ENCODE measurements around the gene COX4I1. TPM values are rescaled to one million over a fixed set of nuclear protein-coding genes. Genes with fewer than 3 reads are reported as not detected.
A peak's percentile ranks its signal among the peaks of the same experiment; 100 is the strongest.

Gene COX4I1
- total and polyA plus RNA-seq, 2 of the 8 experiments (the other 6 are each of a cell fraction or from before 2014, with no cell fraction given) = 507 to 707 TPM

DNA sequence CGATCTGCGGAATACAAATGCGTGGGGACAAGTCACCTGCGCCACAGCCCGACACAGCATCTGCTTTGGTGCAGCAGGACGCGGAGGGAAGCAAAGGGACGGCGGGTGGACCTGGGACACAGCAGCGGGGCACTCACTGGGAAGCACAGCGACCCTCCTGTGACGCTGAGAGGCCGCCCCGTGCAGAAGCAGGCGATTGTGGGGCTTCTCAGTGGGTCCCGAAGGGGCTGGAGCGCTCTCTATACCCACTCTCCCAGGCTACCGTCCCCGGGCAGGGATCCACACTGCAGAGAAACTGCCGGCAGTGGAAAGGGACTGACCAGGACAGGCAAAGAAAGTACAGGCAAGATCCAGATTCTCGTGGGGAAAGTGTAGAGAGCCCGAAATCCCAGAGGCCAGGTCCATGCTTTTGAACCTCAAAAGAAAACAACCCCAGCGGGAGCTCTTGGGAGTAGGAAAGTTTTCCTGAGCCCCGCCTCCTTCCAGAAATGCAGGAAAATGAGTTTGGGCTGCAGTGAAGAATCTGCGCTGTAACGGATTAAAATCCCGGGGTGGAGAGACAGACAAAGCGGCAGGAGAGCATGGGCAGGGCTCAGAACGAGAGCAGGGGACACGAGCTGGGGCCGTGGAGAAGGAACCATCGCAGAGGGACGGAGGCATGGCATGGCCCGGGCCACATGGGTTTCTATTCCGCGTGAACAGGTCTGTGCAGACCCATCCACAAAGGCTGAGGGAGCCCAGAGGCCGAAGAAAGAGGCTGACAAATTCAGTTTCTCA, 12.7 kb downstream of the COX4I1 start:
- Histone ChIP-seq H3K9me3 (ENCODE audit: insufficient read depth in 2 of 2, low read depth in 1 of 2, low read length in 1 of 2) (no peaks in the 10 kb centered on the region; a peak in 1 of 4 replicates), H3K18ac (ENCODE audit: extremely low read depth, low read length) (no peak overlapping the region; the same call in 1 of the 2 replicates), H3K14ac (ENCODE audit: insufficient read length) (no peak overlapping the region), H3K56ac (replicated peaks; ENCODE audit: insufficient read length, low read depth, low read length) (no peak overlapping the region), H2BK20ac (ENCODE audit: low read length) (no peak overlapping the region), H3K27ac (ENCODE audit: low read depth, low read length) (no peak overlapping the region), H3K9ac (replicated peaks in 1 of 4; ENCODE audit: extremely low read depth in 1 of 4, low read depth in 3 of 4, low read length in 3 of 4) (no peak overlapping the region), H2BK12ac (ENCODE audit: low read depth, low read length) (no peak overlapping the region), H3K27me3 (replicated peaks in 1 of 4; ENCODE audit: control insufficient read depth in 3 of 4, extremely low read depth in 1 of 4, insufficient read depth in 3 of 4, low read length in 3 of 4) (no peaks in the 10 kb centered on the region), H3K79me1 (ENCODE audit: low read depth, low read length) (no peaks in the 10 kb centered on the region), H2BK120ac (replicated peaks; ENCODE audit: low read depth, low read length) (no peak overlapping the region), H2BK15ac (ENCODE audit: low read length) (no peak overlapping the region), H4K20me1 (replicated peaks in 1 of 2; ENCODE audit: control insufficient read depth in 1 of 2, insufficient read depth in 2 of 2, low read length in 2 of 2) (no peaks in the 10 kb centered on the region), H4K91ac (replicated peaks; ENCODE audit: insufficient read length, low read length) (no peak overlapping the region), H2AFZ (ENCODE audit: low read length) (peak overlapping the region; percentile 33; the same call in 1 of the 2 replicates), H3K4ac (replicated peaks; ENCODE audit: insufficient read length, low read depth, low read length) (no peak overlapping the region), H4K5ac (ENCODE audit: insufficient read length, low read depth, low read length) (no peak overlapping the region), H3K23ac (ENCODE audit: insufficient read length) (no peak overlapping the region), H3K79me2 (ENCODE audit: control insufficient read depth in 1 of 2, insufficient read depth in 2 of 2, low read length in 2 of 2) (no peaks in the 10 kb centered on the region), H3K36me3 (ENCODE audit: control insufficient read depth in 2 of 4, insufficient read depth in 4 of 4, low read length in 3 of 4) (peaks cover 0 to under 1% (median 0%) of the 10 kb centered on the region in 4 experiments; a peak in 1 of 8 replicates), H3K23me2 (ENCODE audit: low read depth, low read length) (no peaks in the 10 kb centered on the region), H3K4me2 (ENCODE audit: insufficient read depth in 1 of 2, low read depth in 2 of 2, low read length in 2 of 2) (peak overlapping the region; percentile 4 to 20; a peak in 1 of 4 replicates), H2AK5ac (ENCODE audit: low read depth, low read length) (no peak overlapping the region), H2BK5ac (ENCODE audit: low read depth, low read length) (no peak overlapping the region), H4K8ac (ENCODE audit: extremely low read depth, insufficient read depth, low read length) (no peak overlapping the region), H3K4me3 (ENCODE audit: extremely low read depth in 1 of 4, insufficient read depth in 2 of 4, low read depth in 3 of 4, low read length in 4 of 4) (no peak overlapping the region), H3K4me1 (replicated peaks in 1 of 4; ENCODE audit: control insufficient read depth in 3 of 4, insufficient read depth in 4 of 4, low read length in 3 of 4) (peaks cover 0 to 4% (median 0%) of the 10 kb centered on the region in 4 experiments; a peak in 2 of 7 replicates)
- FAIRE-seq (no peak), DNase-seq (ENCODE audit: low read depth in 1 of 2, low spot score in 2 of 2) (no peak)
- no peak for TF ChIP-seq TAF7 (optimal IDR thresholded peaks at IDR 0.05; ENCODE audit: borderline replicate concordance, low read depth, low read length)
- no peak for TF ChIP-seq RXRA (IDR thresholded peaks at IDR 0.05; ENCODE audit: insufficient read depth, low read depth, low read length)
- TF ChIP-seq, protein P1, sequence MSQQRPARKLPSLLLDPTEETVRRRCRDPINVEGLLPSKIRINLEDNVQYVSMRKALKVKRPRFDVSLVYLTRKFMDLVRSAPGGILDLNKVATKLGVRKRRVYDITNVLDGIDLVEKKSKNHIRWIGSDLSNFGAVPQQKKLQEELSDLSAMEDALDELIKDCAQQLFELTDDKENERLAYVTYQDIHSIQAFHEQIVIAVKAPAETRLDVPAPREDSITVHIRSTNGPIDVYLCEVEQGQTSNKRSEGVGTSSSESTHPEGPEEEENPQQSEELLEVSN (IDR thresholded peaks at IDR 0.05) = 0 out of 2 replicates have a peak, but pooled peaks have one; percentile 21
- TF ChIP-seq, protein P2, sequence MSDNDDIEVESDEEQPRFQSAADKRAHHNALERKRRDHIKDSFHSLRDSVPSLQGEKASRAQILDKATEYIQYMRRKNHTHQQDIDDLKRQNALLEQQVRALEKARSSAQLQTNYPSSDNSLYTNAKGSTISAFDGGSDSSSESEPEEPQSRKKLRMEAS (IDR thresholded peaks at IDR 0.05) = peak; percentile 35; the same call in 1 of the 2 replicates
- 79% methylated on average over 37 of the region's 37 CpGs; no CpG with 5 or more reads in 1 of the 2 experiments for WGBS, 2 experiments (ENCODE audit: extremely low coverage in 1 of 2, insufficient coverage in 1 of 2, insufficient read length in 1 of 2, insufficient replicate concordance in 2 of 2, low coverage in 1 of 2, low lambda C conversion rate in 2 of 2, missing lambda C conversion rate in 1 of 2)
- POLR2A ChIA-PET (ENCODE audit: partially characterized antibody) = interaction anchor here (0.7 to 2.8 kb wide), 3 partner anchors 9 to 13 kb away, joined by 3 to 9 read pairs (median 5); no protein-coding TSS in a partner anchor
- CTCF ChIA-PET (ENCODE audit: partially characterized antibody) = interaction anchor here (0.6 to 4.7 kb wide), 9 partner anchors 8 to 207 kb away, joined by 3 to 33 read pairs (median 3); no protein-coding TSS in a partner anchor
